ENCODE results near the gene FOXD1. TPM values are rescaled to one million over a fixed set of nuclear protein-coding genes. Genes with fewer than 3 reads are reported as not detected.

Gene FOXD1
- total RNA-seq, 4 donors from 2014 or later: 0.33 to 0.49 (median 0.41) TPM; not detected in 1

DNA sequence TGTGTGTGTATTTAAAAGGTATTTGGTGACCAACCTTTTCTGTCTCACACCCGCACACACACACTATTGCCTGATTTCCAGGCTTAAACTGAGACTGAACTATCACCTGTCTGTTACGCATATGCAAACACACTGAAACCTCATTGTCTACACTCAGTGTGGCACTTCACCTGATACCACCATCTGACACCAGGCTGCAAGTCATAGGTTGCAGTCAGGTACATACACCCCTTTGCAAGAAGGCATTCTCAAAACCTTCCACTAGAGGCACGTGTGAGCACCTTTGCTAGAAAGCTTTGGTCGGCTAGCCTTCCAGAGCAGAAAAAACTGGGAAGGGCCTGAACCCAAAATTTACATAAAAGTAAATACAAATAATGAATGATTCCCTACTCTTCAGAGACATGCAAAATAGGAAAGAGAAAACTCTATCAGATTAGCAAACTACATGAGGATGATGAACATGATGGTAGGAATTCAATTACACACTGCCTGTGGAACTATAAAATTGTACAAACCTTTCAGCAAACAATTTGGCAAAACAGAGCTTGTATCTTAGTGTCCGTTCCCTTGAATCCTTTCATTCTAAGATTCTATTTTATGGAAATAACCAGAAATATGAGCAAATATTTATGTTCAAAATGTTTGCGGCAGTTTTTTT, 5.9 kb upstream of the FOXD1 start:
- H3K27me3 ChIP-seq: peaks cover 55 to 66% (median 61%) of the 10 kb centered on the region in 3 donors
- TF ChIP-seq POLR2A (IDR thresholded peaks at IDR 0.05): no peak
- TF ChIP-seq, protein P1, sequence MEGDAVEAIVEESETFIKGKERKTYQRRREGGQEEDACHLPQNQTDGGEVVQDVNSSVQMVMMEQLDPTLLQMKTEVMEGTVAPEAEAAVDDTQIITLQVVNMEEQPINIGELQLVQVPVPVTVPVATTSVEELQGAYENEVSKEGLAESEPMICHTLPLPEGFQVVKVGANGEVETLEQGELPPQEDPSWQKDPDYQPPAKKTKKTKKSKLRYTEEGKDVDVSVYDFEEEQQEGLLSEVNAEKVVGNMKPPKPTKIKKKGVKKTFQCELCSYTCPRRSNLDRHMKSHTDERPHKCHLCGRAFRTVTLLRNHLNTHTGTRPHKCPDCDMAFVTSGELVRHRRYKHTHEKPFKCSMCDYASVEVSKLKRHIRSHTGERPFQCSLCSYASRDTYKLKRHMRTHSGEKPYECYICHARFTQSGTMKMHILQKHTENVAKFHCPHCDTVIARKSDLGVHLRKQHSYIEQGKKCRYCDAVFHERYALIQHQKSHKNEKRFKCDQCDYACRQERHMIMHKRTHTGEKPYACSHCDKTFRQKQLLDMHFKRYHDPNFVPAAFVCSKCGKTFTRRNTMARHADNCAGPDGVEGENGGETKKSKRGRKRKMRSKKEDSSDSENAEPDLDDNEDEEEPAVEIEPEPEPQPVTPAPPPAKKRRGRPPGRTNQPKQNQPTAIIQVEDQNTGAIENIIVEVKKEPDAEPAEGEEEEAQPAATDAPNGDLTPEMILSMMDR (IDR thresholded peaks at IDR 0.05 in 4 of 5, conservative IDR thresholded peaks at IDR 0.05 in 1 of 5): peak in 4 of 5 experiments; percentile 26 to 72 (median 47)
- H3K4me1 ChIP-seq: peaks cover 5 to 7% of the 10 kb centered on the region in 2 donors
- DNase-seq (no peak), ATAC-seq (peak in 1 of 2 donors; percentile 74)
- H3K4me3 ChIP-seq: no peak overlapping the region
- in situ Hi-C loops (cut with MboI; ENCODE audit: low sequenced_read_pairs in 4 of 4) (no loop called here), intact Hi-C loops (cut with DNase I; ENCODE audit: low total_unique reads) (loop anchor here (10.0 kb wide), 1 partner anchor 370 kb away; no protein-coding TSS in a partner anchor)
- no peaks in the 10 kb centered on the region for H3K36me3 ChIP-seq
- H3K27ac ChIP-seq: no peak overlapping the region
- no peaks in the 10 kb centered on the region for H3K9me3 ChIP-seq

DNA sequence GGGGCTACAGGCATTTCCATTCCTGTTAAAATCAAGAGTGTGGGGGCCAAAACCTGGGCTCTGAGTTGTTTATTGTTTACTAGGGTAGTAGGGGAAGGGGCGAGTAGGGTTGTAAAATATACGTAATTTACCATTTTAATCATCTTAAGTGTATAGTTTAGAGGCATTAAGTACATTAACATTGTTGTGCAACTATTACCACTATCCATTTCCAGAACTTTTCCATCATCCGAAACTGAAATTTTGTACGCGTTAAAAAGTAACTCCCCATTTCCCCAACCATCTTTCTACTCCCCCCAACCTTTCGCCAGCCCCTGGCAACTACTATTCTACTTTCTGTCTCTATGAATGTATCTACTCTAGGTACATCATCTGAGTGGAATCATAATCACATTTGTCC, 3.6 kb upstream of the FOXD1 start:
- no peaks in the 10 kb centered on the region for H3K9me3 ChIP-seq

DNA sequence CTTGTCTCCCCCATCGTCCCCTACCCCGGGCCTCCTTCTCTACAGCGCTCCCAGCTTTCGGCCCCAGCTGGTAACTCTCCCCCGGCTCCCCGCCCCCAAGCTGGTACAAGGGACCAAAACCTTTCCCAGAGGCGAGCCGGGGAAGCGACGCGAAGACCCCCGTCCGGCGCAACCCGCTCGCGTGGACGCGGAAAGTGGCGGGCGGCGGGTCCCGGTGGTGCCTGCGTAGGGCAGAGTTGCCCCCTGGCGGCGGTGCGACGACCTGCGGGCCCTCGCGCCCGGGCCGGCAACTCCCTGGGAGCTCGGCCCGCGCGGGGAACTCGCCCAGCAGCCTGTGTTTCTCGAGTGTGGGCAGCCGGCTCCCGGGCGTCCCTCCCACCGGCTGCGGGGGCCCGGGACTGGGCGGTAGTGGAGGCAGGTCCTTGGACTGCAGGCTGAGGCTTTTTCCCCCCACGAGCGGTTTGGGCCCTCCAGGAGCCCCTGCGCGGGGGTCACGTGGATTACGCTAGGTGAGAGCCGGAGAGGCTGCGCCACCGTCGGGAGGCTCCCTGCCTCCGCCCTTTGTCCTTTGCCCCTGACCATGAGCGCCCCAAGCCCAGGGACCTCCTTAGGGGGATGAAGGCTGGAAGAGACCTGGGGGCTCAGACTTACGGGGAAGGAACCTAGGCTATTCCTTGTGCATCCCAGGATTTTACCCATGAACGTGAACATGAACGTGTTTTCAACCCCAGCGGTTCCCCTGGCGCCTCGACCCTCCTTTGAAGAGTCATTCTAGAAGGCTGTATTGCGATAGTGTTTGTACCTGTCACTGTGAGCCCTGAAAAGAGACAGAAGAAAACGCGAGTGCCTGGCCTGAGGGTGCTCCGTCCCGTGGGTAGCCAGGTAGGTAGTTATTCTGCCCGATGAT, 2.9 kb upstream of the FOXD1 start:
- Histone ChIP-seq H3K36me3 (no peaks in the 10 kb centered on the region), H3K9me3 (no peaks in the 10 kb centered on the region), H3K4me3 (peak overlapping the region in 2 of 4 donors; percentile 15 to 46), H3K4me1 (peaks cover 5 to 7% of the 10 kb centered on the region in 2 donors), H3K27me3 (peaks cover 67 to 78% (median 71%) of the 10 kb centered on the region in 3 donors), H3K27ac (no peak overlapping the region)
- ATAC-seq (peak in 1 of 2 donors; percentile 42), DNase-seq (peak in 1 of 2 donors; percentile 19)
- in situ Hi-C loops (cut with MboI; ENCODE audit: low sequenced_read_pairs in 4 of 4) (no loop called here), intact Hi-C loops (cut with DNase I; ENCODE audit: low total_unique reads) (loop anchor here (2.0 to 10.0 kb wide), 2 partner anchors 237 to 367 kb away; no protein-coding TSS in a partner anchor)
- TF ChIP-seq, protein P1 (IDR thresholded peaks at IDR 0.05 in 4 of 5, conservative IDR thresholded peaks at IDR 0.05 in 1 of 5): peak; percentile 57 to 86 (median 76)
- TF ChIP-seq POLR2A (IDR thresholded peaks at IDR 0.05): no peak

More for the DNA sequence above, 3.6 kb upstream of the FOXD1 start:
- TF ChIP-seq POLR2A (IDR thresholded peaks at IDR 0.05): no peak
- Histone ChIP-seq H3K36me3 (no peaks in the 10 kb centered on the region), H3K4me1 (peaks cover 5 to 7% of the 10 kb centered on the region in 2 donors), H3K27me3 (peaks cover 67 to 77% (median 69%) of the 10 kb centered on the region in 3 donors), H3K4me3 (no peak overlapping the region), H3K27ac (no peak overlapping the region)
- intact Hi-C loops (cut with DNase I; ENCODE audit: low total_unique reads): loop anchor here (10.0 kb wide), 1 partner anchor 367 kb away; no protein-coding TSS in a partner anchor
- in situ Hi-C loops (cut with MboI; ENCODE audit: low sequenced_read_pairs in 4 of 4): no loop called here
- DNase-seq: no peak
- ATAC-seq: no peak

DNA sequence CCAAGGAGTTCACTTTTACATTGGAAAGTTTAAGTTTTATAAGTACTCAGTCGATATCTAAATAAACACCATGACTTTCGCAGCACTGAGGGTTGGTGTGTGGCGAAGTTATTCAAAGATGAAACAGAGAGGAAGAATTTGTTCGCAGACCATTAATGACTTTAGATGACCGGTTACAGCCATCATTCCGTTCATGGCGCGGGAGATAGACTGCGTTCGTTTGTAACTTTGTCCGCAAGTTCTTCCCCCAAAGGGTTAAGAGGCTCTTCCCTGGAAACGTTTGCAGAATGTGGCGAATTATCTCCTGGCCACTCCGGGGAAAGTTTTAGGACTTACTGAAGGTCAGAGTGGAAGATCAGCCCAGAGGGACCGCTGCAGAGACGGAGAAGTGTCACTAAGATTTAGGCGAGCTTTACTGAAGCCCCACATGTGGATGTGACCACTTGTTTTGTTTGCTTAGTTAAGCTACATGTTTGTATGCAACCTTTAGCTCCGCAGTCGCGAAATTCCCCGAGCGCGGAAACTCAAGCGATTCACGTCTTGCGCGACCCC, 2.2 kb upstream of the FOXD1 start:
- DNase-seq (no peak), ATAC-seq (no peak)
- Histone ChIP-seq H3K9me3 (no peaks in the 10 kb centered on the region), H3K27ac (no peak overlapping the region), H3K4me1 (peaks cover 5 to 7% of the 10 kb centered on the region in 2 donors), H3K36me3 (no peaks in the 10 kb centered on the region), H3K4me3 (peak overlapping the region in 2 of 4 donors; percentile 15 to 46), H3K27me3 (peaks cover 70 to 81% (median 71%) of the 10 kb centered on the region in 3 donors)
- in situ Hi-C loops (cut with MboI; ENCODE audit: low sequenced_read_pairs in 4 of 4) (no loop called here), intact Hi-C loops (cut with DNase I; ENCODE audit: low total_unique reads) (loop anchor here (2.0 to 10.0 kb wide), 2 partner anchors 236 to 366 kb away; no protein-coding TSS in a partner anchor)
- TF ChIP-seq, protein P1 (IDR thresholded peaks at IDR 0.05 in 4 of 5, conservative IDR thresholded peaks at IDR 0.05 in 1 of 5): no peak
- no peak for TF ChIP-seq POLR2A (IDR thresholded peaks at IDR 0.05)
